Measurements from ENCODE around the gene ATP5ME. TPM values are rescaled to one million over a fixed set of nuclear protein-coding genes. Genes with fewer than 3 reads are reported as not detected.

The ATP5ME gene
- total RNA-seq, 1 experiment from 2014 or later: 355 TPM

GRCh38 chr4:686413-687040 is 12.5 kb upstream of the ATP5ME start:
- no peak for TF ChIP-seq CTCF (IDR thresholded peaks at IDR 0.05; ENCODE audit: unreplicated experiment)
- Mint-ChIP-seq H3K9me3 (ENCODE audit: unreplicated experiment) (no peaks in the 10 kb centered on the region), H3K27ac (ENCODE audit: low read depth, unreplicated experiment) (no peak overlapping the region), H3K4me1 (ENCODE audit: insufficient read depth, unreplicated experiment) (peaks cover 11% of the 10 kb centered on the region), H3K4me3 (ENCODE audit: unreplicated experiment) (no peak overlapping the region), H3K27me3 (ENCODE audit: insufficient read depth, unreplicated experiment) (no peaks in the 10 kb centered on the region), H3K36me3 (ENCODE audit: insufficient read depth, unreplicated experiment) (peaks cover 5% of the 10 kb centered on the region)
- DNase-seq (ENCODE audit: unreplicated experiment): no peak
- intact Hi-C loops (cut with micrococcal nuclease): no loop called here
- CTCF ChIA-PET: interaction anchor here (0.6 to 1.5 kb wide), 4 partner anchors 8 to 614 kb away, joined by 3 to 6 read pairs (median 4); partner anchors contain the start of gene MYL5
- no TSS peak for BruUV-seq (replicated peaks)
- POLR2A ChIA-PET: interaction anchor here (0.8 to 1.7 kb wide), 10 partner anchors 8 to 212 kb away, joined by 3 to 18 read pairs (median 4); partner anchors contain the start of genes ATP5ME and MYL5

GRCh38 chr4:685679-686412 is 11.8 kb upstream of the ATP5ME start:
- Mint-ChIP-seq H3K27me3 (ENCODE audit: insufficient read depth, unreplicated experiment) (no peaks in the 10 kb centered on the region), H3K4me1 (ENCODE audit: insufficient read depth, unreplicated experiment) (peaks cover 11% of the 10 kb centered on the region), H3K27ac (ENCODE audit: low read depth, unreplicated experiment) (no peak overlapping the region), H3K9me3 (ENCODE audit: unreplicated experiment) (no peaks in the 10 kb centered on the region), H3K36me3 (ENCODE audit: insufficient read depth, unreplicated experiment) (peaks cover 5% of the 10 kb centered on the region), H3K4me3 (ENCODE audit: unreplicated experiment) (no peak overlapping the region)
- POLR2A ChIA-PET: interaction anchor here (0.6 to 1.7 kb wide), 3 partner anchors 8 to 15 kb away, joined by 3 to 18 read pairs (median 3); no protein-coding TSS in a partner anchor
- DNase-seq (ENCODE audit: unreplicated experiment): no peak
- no TSS peak for BruUV-seq (replicated peaks)
- CTCF ChIA-PET: interaction anchor here (0.7 kb wide), 1 partner anchor 614 kb away, joined by 3 read pairs; no protein-coding TSS in a partner anchor
- intact Hi-C loops (cut with micrococcal nuclease): no loop called here
- no peak for TF ChIP-seq CTCF (IDR thresholded peaks at IDR 0.05; ENCODE audit: unreplicated experiment)

GRCh38 chr4:684623-685327 is 10.7 kb upstream of the ATP5ME start:
- no peak for TF ChIP-seq CTCF (IDR thresholded peaks at IDR 0.05; ENCODE audit: unreplicated experiment)
- peaks cover 5% of the 10 kb centered on the region for H3K36me3 Mint-ChIP-seq (ENCODE audit: insufficient read depth, unreplicated experiment)
- no peak overlapping the region for H3K27ac Mint-ChIP-seq (ENCODE audit: low read depth, unreplicated experiment)
- no peaks in the 10 kb centered on the region for H3K27me3 Mint-ChIP-seq (ENCODE audit: insufficient read depth, unreplicated experiment)
- no peaks in the 10 kb centered on the region for H3K9me3 Mint-ChIP-seq (ENCODE audit: unreplicated experiment)
- DNase-seq (ENCODE audit: unreplicated experiment): no peak
- intact Hi-C loops (cut with micrococcal nuclease): no loop called here
- H3K4me3 Mint-ChIP-seq (ENCODE audit: unreplicated experiment): no peak overlapping the region
- BruUV-seq (replicated peaks): no TSS peak
- CTCF ChIA-PET: interaction anchor here (0.5 to 2.0 kb wide), 6 partner anchors 9 to 74 kb away, joined by 3 to 7 read pairs (median 4); no protein-coding TSS in a partner anchor
- POLR2A ChIA-PET: interaction anchor here (0.9 kb wide), 1 partner anchor 10 kb away, joined by 3 read pairs; the partner anchor contains the start of genes ATP5ME and MYL5
- peaks cover 11% of the 10 kb centered on the region for H3K4me1 Mint-ChIP-seq (ENCODE audit: insufficient read depth, unreplicated experiment)
